ENCODE results near the gene OR6S1.
A peak's percentile ranks its signal among the peaks of the same experiment; 100 is the strongest.

The OR6S1 gene, protein sequence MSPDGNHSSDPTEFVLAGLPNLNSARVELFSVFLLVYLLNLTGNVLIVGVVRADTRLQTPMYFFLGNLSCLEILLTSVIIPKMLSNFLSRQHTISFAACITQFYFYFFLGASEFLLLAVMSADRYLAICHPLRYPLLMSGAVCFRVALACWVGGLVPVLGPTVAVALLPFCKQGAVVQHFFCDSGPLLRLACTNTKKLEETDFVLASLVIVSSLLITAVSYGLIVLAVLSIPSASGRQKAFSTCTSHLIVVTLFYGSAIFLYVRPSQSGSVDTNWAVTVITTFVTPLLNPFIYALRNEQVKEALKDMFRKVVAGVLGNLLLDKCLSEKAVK

DNA sequence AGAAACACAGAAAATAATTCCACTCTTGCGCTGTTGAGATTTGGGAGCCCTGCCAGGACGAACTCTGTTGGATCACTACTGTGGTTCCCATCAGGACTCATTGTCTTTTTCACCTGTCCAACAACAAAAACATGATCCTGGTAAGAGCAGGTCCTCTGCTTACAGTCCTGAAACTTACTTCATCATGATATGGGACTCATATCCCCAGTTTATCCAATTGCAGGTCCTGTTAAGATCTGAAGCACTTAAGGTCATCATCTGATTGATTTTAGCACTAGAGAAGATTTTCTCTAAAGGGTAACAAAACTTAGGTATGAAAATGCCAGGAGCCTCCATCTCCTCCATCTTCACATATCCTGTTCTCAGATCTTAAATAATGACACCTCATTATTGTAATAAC lies at the start of gene OR6S1:
Gene OR6S1, minus strand, starts transcription at position 101 of the 400 bp plus-strand sequence. Its CDS starts 0 bp downstream, at position 101.
- DNase-seq = no peak
- intact Hi-C loops (cut with DNase I) = no loop called here

DNA sequence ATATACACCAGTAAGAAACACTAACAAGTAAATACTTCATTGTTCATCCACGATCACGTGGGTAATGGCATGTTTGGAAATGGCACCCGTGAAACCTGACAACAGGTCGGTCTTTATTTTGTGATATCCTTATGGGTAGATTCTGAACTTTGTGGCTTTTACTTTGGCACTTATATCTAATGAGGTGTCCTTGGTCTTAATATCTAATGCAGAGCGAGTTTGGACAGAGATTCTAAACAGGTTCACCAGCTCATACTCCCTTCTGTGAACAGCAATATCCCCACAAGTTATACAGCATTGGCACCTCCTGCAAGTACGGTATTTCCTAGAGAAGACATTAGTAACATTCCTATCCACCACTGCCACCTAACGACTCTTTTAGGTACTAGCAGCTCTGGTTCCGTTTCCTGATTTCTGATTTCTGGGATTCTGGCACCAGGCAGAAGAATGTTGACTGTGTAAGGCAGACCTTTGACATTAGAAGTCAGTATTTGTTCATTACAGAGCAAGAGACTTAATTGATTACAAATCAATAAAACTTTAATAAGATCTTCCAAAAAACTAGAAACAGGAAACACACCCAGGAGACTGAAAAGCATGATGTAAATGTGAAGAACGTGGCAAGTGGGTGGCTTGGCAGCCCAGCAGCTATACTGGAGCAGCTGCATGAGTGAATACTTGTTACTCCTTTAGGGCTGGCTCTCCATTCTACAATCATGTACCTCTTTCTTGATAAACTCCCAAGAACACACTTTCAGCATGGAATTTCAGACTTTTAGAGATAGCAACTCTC lies 49.6 kb upstream of the OR6S1 start:
- peak in 5 of 10 donors; percentile 18 to 78 (median 35) for DNase-seq
- intact Hi-C loops (cut with DNase I) = loop anchor here (2.0 to 5.0 kb wide), 2 partner anchors 159 to 364 kb away; no protein-coding TSS in a partner anchor

DNA sequence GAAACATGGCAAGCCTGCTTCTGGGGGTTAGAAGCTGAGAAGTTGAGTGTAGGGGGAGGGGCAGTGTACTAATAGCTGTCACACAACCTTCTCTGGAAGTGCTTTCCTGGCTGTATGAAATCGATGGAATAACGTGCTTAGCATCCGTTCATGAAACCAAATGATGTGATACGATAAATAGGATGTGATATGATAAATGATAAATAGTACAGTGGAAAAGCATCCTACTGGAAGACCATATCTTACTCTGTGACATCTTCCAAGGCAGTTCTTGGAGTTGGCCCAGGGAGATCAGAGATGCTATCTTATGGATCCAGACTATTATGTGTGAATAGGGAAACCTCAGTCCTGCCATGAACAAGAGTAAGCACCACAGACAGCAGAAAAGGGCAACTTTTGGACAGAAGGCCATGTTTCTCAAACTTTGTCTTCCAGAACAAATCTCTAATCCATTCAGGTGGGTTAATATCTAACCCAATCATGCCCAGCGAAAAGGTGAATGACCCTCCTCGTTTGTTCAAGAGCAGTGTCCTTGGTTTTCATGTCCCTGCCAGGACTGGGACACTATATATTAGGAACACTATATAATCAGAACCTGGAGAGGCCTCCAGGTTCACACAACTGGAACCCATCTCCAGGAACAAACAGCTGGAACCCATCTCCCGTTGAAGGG lies 46.8 kb upstream of the OR6S1 start, which contains the start of gene ANG:
Gene ANG, plus strand, starts transcription at position 598 of the 673 bp plus-strand sequence. CDS start 4,801 bp downstream, outside the sequence.
- DNase-seq = no peak
- intact Hi-C loops (cut with DNase I) = no loop called here

DNA sequence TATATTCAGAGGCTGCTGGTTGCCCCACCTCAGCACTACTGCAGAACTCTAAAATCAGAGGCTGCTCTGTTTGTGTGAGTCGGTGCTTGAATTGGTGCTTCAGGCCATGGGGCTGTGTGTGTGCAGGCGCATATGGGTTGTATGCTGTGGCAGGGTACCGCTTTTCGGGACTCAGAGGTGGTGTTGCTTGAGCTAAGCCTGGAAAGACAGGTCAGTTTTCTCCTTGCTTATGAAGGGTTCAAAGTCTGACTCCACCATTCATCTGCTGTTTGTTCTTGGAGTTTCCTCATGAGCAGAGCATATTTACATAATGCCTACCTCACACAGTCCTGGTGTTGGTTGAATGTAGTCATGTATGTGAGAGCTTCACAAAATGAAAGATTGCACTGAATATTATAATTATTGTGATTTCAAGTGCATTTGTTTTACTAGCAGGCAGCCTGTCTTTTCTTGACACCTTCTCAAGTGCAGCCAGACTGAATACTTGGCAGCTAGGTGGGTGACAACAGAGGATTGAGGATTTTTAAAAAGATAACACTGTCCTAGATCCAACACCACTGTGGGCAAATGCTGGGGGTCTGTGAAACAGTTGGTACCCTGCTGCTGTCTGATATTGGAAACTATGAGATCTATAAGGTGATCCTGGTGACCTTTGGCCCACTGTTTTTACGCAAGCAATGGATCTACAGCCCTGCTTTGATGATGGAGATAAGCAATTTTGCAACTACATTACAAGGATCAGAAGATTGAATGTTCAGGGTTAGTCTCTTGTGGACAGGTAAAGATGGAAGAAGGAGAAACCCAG lies 46.1 kb upstream of the OR6S1 start:
- intact Hi-C loops (cut with DNase I) = no loop called here
- no peak for DNase-seq

DNA sequence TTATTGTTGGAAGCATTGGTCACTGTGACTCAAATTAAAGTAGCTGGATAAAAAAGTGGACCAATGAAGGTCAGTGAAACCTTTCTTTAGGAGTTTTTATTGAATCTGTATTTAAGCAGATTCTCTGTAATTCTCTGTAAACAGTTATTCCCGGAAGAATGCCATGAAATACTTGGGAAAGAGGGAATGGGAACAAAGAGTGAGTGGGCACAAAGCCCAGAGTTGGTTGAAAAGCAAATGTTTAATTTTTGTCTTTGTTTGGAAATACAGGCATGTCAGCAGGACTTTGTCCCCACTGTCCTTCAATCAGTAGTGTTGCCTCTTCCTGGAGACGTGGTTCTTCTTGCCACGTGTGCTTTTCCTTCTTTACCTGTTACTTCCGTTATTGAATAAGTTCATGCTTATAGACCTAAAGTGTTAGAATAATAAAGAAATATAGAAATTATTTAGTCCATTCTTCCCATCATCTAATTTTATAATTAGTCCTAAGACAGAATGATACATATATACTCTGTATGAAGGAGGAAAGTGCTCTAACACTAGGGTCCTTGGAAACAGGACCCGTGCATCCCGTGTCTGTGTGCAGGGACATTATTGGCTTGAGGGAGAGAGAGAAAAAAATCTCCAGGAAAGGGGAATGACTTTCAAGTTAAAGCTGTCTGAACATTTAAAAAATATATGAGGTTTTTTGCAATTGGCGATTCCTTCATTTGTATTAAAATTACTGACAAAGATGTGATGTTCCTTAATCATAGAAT lies 45.1 kb upstream of the OR6S1 start:
- DNase-seq = no peak
- intact Hi-C loops (cut with DNase I) = no loop called here

DNA sequence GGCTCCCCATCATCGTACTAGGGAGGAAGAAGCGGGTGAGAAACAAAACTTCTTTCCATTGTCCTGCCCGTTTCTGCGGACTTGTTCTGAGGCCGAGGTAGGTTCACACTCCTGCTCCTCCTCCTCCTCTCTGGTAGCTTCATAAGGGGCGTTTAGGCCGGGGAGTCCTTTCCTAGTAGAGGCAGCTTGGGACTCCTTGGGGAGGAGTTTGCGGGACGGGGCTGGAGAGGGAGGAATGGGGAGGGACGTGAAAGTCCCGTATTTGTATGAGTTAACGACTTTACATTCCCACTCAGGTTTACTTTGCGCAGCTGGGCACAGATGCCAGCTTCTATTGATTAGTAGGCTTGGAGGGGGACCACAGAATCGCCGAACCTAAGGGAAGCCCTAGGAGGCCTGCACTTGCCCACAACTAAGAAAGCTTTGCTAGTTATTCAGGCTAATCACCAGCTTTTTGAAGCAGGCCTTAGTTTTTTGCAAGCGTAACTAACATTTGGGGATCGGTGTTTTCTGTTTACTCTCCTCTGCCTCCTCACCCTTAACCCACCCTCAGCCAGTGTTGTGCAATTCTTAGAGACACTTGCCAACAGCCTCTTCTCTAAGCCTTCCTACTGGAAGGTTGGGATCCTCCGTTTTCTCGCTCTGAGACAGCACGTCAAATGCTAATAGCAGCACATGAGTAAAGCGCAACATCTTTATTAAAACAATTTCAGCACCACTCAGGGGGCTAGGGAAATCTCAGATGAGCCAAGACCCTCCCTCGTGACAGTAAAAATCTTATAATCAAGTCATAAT lies 43.4 kb upstream of the OR6S1 start:
- intact Hi-C loops (cut with DNase I) = loop anchor here (5.0 kb wide), 4 partner anchors 53 to 417 kb away; partner anchors contain the start of genes PARP2, PIP4P1 and TMEM253
- peak in 2 of 10 donors; percentile 22 to 46 for DNase-seq

DNA sequence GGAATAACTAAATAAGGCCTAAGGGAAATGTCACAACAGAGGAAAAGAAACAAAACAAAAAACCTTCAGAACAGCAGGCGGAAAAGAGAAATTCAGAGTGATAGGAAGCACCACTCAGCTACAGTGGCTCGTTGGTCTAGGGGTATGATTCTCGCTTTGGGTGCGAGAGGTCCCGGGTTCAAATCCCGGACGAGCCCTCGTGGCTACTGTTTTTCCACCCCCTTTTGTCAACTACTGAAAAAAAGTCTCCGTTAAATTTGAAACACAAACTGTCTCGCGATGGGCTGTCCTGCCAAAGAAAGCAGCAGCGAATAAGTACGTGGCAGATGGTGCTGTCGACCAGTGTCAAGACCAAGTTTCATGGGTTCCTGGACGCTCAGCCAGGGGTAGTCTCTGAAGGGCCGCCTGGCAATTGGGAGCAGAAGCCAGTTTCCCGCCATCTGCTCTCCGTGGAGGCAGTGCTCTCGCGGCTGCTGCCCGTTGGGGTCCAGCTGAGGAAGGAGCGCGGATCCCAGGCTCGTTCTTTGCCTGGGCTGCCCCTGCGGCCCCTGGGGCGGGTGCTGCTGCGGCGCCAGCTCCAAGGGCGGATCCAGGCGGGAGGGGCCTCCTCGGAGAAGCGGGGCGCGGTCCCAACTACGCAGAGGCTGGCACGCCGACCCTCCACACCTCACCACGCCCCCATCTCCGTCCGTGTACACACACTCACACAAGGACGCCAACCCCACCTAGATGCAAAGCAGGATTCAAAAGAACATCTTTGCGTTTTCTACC lies 42.6 kb upstream of the OR6S1 start, which contains the start of gene RNASE4:
Gene RNASE4, plus strand, starts transcription at position 670 of the 771 bp plus-strand sequence. CDS start 14,812 bp downstream, outside the sequence.
- intact Hi-C loops (cut with DNase I) = loop anchor here (5.0 kb wide), 4 partner anchors 52 to 418 kb away; partner anchors contain the start of genes PARP2, PIP4P1 and TMEM253
- peak; percentile 55 to 95 (median 68) for DNase-seq

DNA sequence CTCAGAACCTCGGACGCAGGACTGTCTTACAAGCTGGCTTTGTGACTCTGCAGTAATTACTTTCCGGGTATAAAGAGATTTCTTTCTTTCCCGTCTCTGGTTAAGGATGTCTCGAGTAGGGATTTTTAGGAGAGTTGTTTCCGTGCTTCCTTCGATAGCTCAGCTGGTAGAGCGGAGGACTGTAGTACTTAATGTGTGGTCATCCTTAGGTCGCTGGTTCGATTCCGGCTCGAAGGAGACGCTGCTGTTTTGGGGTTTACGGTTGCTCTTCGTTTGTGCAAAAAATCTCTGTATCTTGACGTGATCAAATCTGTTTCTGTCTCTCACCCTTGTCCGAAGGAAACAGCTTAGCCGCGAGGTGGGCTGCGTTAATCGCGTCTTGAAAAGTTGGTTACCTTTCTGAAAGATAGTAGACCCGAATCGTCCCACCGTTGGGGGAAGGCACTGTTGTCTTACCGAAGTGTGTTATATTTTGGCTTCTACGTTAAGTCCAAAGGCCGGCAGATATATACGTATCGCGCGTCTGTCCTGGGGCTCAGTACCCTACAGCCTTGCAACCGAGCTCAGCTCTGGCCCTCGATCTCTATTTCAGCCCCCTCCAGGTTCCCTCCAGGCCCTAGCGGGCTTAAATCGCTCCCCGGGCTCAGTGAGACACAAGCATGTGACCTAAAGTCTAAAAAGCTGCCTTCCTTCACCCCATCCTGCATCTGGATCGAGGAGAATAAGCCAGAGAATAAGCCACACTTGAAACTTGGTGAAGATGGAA lies 41.8 kb upstream of the OR6S1 start:
- intact Hi-C loops (cut with DNase I) = loop anchor here (5.0 kb wide), 4 partner anchors 51 to 419 kb away; partner anchors contain the start of genes PARP2, PIP4P1 and TMEM253
- peak; percentile 44 to 94 (median 71) for DNase-seq

DNA sequence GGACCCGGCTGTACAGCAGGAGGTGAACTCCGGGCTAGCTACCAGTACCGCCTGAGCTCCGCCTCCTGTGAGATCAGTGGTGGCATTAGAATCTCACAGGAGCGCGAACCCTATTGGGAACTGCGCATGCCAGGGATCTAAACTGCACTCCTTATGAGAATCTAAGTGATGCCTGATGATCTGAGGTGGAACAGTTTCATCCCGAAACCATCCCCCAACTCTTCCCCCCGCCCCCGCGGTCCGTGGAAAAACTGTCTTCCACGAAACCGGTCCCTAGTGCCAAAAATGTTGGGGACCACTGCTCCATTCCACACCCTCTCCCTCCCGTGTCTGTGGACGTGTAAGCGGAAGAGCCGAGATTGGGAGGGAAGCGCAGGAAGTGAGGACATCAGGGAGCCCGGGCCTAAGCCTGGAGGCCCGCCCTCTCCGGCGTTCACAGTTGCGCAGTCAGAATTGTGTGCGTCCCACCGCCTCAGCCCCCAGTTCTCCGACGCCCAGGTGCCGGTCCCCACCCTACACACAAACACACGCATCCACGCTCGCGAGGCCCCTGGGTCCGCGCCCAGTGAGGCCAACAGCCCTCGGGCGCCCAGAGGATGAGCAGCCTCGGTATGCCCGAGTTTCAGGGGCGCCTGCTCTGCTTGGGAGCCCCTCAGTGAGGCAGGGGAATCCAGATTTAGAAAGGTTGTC lies 41.1 kb upstream of the OR6S1 start:
- intact Hi-C loops (cut with DNase I) = loop anchor here (5.0 kb wide), 4 partner anchors 50 to 420 kb away; partner anchors contain the start of genes PARP2, PIP4P1 and TMEM253
- peak; percentile 84 to 98 (median 89) for DNase-seq

DNA sequence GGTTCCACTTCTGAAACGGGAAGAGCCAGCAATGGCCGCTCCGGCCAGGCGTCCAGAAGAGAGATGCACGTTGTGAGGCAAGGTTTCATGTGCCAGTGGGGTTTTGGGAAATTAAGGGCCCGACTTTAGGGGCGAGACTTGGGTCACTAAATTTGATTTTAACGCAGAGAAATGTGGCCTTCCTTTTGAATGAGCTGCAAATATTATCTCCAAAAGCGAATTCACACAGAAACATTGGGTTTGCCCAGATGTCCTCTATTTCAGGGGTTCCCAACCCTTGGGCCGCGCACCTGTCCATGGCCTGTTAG lies 40.6 kb upstream of the OR6S1 start:
- DNase-seq = no peak
- intact Hi-C loops (cut with DNase I) = loop anchor here (5.0 kb wide), 4 partner anchors 50 to 420 kb away; partner anchors contain the start of genes PARP2, PIP4P1 and TMEM253

DNA sequence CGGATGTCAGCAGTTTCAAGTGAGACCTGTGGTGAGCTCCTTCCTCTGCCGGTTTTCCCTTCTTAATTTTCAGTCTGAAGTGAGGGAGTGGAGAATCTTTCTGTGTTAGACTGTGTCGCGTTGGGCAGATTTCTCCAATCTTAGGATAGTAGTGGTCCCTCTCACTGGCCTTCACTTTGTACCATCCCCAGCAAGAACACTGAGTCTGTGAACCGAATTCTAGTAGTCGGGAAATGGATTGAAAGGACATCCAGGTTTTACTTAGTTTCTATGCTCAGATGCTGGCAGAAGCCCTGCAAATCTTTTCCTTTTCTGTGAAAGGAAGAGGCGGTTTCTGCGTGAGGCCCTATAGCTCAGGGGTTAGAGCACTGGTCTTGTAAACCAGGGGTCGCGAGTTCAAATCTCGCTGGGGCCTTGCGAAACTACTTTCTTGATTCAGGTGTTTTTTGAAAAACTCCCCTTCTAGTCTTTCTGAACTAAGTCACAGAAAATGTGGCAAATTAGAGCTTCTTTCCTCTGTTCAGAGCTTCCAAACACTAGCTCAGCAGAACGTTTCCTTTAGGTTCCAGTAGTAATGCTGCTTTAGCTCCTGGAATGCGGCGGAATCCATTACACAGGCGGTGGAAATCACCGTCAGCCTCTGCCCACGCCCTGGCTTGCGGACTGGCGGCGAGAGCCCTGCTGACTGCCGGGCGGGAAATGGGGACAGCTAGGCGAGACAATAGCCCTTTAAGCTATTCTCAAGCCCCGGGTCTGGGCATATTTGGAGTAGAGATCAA lies 40.0 kb upstream of the OR6S1 start:
- DNase-seq = peak; percentile 64 to 95 (median 74)
- intact Hi-C loops (cut with DNase I) = loop anchor here (5.0 kb wide), 4 partner anchors 49 to 421 kb away; partner anchors contain the start of genes PARP2, PIP4P1 and TMEM253

DNA sequence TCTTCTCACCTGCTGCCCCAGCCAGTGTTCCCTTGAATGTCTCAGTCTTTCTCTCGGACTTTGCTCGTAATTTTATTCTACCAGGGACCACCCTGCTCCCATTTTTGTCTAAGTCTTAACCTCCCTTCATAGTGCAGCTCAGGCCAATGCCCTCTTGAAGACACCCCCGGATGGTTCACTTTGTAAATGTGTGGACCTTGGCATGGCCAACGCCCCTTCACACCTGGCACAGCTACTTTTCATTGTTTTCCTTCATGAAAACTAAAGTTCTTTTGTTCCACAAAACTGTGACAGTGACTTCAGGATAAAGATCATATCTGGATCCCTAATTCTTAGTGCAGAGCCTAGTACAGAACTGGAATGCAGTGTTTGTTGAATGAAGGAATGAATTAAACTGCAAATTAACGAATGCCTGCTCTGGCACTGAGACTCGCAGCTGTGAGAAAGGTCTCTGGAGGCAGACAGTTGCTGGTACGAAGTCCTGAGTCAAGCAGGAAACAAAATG lies 39.4 kb upstream of the OR6S1 start:
- intact Hi-C loops (cut with DNase I) = loop anchor here (5.0 kb wide), 4 partner anchors 49 to 421 kb away; partner anchors contain the start of genes PARP2, PIP4P1 and TMEM253
- peak in 1 of 10 donors; percentile 70 for DNase-seq

DNA sequence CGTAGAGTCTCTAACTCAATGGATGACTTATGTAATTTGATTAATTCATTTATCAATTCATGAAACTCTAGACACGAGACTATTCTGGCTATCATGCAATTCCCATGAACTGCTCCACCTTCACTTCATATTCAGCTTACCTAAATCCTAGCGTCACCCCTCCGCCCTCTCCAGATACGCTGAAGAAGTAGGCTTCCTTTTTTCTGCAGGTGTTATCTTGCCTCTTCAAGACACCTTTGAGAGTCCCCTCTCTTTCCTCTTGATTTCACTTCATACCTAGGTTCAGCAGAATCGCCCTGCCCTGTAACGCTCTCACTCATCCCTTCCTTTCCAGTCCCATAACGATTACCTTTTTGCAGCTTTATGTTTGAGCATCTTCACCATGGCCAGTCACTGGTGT lies 38.9 kb upstream of the OR6S1 start:
- no peak for DNase-seq
- intact Hi-C loops (cut with DNase I) = loop anchor here (5.0 kb wide), 4 partner anchors 48 to 422 kb away; partner anchors contain the start of genes PARP2, PIP4P1 and TMEM253

DNA sequence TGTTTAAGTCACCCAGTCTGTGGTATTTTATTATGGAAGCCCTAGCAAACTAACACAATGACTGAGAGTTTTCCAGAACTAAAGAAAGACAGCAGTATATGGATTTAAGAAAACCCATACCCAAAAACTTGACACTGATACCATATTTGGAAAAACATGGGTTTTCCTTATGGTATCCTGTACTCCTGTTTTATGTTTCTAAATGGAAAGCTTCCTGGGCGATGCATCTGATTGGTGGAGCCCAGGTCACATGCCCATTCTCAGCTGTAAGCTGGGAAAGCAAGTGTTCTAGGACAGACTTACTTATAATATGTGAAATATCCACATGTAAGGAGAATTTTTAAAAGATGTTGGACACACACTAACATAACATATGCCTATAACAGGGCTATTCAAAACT lies 38.4 kb upstream of the OR6S1 start:
- intact Hi-C loops (cut with DNase I) = loop anchor here (5.0 kb wide), 4 partner anchors 48 to 422 kb away; partner anchors contain the start of genes PARP2, PIP4P1 and TMEM253
- DNase-seq = peak in 7 of 10 donors; percentile 38 to 90 (median 45)

Data from posterior cingulate gyrus (tissue), 11 donors.